C4-2B (cell line): Measurements from ENCODE around the gene ADCY2.

Experiments used
- H3K27ac ChIP-seq: fragments of 450-650 bp; 2 replicates; pipeline ENCODE4 v1.5.1; 2017
- ZFX ChIP-seq: fragments of 450-650 bp; IDR thresholded peaks from 2 replicates; pipeline ENCODE4 v1.6.1; 2017
- TF ChIP-seq, protein P1 (sequence below): fragments of 450-650 bp; conservative IDR thresholded peaks from 2 replicates; pipeline ENCODE4 v1.5.1; 2017; ENCODE audit warnings: mild to moderate bottlenecking

Gene ADCY2

DNA sequence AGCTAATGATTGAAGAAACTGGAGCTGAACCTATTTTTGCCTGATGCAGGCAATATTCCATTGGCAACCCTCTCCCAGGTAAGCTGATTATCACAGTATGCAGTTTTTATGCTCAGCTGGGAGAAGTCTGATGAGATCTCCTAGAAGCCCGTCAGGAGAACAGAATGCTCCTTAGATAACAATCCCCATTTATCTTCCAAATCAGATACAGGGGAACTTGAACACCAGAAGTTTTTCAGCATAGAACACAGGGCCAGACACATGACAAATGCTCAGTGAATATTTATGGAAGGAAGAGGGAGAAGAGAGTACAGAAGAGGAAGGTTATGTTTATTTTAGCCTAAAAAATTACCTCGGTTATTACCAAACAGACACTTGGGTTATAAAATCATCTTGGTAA lies 417.1 kb downstream of the ADCY2 start:
- TF ChIP-seq, protein P1, sequence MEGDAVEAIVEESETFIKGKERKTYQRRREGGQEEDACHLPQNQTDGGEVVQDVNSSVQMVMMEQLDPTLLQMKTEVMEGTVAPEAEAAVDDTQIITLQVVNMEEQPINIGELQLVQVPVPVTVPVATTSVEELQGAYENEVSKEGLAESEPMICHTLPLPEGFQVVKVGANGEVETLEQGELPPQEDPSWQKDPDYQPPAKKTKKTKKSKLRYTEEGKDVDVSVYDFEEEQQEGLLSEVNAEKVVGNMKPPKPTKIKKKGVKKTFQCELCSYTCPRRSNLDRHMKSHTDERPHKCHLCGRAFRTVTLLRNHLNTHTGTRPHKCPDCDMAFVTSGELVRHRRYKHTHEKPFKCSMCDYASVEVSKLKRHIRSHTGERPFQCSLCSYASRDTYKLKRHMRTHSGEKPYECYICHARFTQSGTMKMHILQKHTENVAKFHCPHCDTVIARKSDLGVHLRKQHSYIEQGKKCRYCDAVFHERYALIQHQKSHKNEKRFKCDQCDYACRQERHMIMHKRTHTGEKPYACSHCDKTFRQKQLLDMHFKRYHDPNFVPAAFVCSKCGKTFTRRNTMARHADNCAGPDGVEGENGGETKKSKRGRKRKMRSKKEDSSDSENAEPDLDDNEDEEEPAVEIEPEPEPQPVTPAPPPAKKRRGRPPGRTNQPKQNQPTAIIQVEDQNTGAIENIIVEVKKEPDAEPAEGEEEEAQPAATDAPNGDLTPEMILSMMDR = no peak
- TF ChIP-seq ZFX = no peak
- H3K27ac ChIP-seq = no peak overlapping the region

DNA sequence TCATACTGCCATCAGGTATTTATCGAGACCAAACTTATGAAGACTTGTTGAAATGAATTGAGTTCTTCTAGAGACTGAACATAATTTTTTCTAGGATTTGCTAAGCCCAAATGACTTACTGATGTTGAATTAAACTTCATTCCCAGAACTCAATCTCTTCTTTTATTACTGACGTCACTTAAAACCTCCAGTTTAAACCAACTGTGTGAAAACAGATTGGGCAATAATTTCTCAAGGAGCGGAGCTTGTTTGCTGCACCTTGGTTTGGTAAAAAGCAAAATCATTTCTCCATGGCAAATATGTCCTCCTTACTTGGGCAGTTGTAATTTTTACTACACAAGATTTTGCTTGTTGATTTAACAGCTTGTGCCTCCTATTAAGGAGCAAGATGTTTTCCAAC lies 417.6 kb downstream of the ADCY2 start:
- H3K27ac ChIP-seq = no peak overlapping the region
- no peak for TF ChIP-seq ZFX
- TF ChIP-seq, protein P1 = no peak

DNA sequence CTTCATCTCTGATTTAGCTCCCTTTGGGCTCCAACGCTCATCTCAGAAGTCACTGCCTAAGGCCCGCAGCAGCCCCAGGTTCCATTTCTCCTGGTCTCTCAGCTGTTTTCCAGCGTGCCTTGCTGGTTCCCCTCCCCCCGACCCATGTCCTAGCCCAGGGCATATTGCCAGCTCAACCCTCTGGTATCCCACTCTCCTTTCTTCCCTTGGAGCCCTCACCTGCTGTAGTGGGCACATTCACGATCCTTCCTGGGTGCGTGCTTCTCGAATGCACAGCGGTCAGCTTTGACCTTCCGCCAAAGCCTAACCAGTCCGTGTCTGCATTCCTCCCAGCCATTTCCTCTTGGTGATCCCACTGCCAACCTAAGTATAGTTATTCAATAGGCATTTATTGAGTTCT lies 418.9 kb downstream of the ADCY2 start:
- TF ChIP-seq, protein P1 = no peak
- no peak for TF ChIP-seq ZFX
- H3K27ac ChIP-seq = no peak overlapping the region

DNA sequence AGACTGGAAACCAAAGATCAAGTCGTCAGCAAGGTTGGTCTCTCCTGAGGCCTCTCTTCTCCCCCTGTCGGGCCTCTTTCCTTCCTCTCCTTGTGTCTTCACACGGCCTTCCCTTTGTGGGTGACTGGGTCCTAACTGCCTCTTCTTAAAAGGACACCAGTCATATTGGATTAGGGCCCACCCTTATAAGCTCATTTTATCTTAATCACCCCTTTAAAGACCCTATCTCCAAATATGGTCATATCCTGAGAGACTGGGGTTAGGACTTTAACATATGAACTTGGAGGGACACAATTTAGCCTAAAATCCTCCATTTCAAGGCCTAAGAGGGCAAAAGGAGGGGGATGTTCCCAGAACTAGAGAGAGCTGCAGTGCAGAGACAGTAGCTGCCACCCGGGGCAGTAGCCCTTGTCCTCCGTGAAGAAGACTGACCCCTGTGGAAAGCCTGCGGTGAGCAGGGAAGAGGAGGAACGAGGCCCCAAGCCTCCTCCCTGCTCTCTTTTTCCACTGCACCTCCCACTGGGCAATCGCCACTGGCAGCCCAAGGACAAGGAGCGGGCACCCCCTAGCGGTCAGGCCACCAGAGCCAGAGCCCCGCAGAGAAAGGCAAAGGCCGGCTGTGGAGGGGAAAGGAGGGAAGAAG lies 420.1 kb downstream of the ADCY2 start:
- no peak overlapping the region for H3K27ac ChIP-seq
- TF ChIP-seq, protein P1 = peak; percentile 98
- no peak for TF ChIP-seq ZFX

DNA sequence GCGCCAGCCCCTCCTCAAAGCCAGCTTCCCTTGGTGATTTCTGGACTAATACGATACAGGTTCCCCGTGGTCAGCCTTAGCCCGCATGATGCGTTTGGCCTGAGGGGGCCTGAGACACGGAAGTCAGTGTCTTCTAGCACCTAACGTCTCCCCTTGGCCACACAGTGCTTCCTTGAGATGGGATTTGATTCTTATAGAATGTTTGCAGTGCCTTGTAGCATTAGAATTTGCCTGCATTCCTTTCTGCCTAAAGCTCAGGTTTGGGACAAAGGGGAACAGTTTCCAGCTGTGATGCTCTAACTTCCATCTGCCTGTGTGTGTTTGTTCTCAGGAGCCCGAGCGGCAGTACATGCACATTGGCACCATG lies 420.6 kb downstream of the ADCY2 start:
- TF ChIP-seq, protein P1 = peak; percentile 42
- TF ChIP-seq ZFX = no peak
- H3K27ac ChIP-seq = no peak overlapping the region

DNA sequence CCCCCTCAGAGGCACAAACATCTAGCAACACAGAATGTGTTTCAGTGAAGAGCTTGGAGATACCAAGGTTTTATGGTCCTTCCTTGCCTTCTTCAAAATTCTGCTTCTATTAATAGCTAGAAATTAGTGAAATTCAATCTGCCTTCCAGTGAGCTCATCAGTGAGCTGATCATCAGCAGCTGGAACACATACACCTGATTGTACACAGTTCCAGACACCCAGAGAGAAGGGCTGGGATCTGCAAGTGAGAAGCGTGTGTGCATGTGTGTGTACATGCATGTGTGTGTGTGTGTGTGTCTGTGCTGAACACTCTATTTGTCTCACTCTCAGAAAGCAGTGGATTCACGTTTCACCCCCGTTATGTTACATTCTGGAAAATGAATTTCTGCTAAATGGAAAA lies 426.5 kb downstream of the ADCY2 start:
- TF ChIP-seq, protein P1 = no peak
- no peak for TF ChIP-seq ZFX
- H3K27ac ChIP-seq = no peak overlapping the region

DNA sequence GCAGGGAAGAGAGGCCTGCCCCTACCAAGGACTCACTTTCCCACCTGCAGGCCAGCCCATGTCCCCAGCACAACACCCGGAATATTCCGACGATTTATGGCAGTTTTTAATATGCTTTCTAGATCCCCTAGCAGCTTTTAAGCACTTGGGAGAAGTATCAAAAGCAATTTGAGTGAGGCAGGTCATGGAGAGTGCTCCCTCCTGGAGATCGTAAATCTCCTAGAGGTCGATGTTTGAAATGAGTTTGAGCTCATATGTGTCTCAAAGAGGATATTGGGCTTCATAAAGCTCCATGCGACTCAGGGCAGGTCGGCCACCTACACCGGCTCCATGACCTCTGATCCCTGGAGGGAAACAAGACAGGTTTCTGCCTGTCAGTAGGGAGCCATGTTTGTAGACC lies 427.7 kb downstream of the ADCY2 start:
- TF ChIP-seq, protein P1 = no peak
- TF ChIP-seq ZFX = no peak
- no peak overlapping the region for H3K27ac ChIP-seq
